Fibroblast of skin of left biceps (primary cell): ENCODE measurements around the gene ENTPD2.

ENCODE experiments used
- DNase-seq, 2 experiments: peaks; one replicate each; pipeline ENCODE4 v3.0.0-alpha.2; 2013; ENCODE audit warnings: low read depth in 2 of 2

Gene ENTPD2

DNA sequence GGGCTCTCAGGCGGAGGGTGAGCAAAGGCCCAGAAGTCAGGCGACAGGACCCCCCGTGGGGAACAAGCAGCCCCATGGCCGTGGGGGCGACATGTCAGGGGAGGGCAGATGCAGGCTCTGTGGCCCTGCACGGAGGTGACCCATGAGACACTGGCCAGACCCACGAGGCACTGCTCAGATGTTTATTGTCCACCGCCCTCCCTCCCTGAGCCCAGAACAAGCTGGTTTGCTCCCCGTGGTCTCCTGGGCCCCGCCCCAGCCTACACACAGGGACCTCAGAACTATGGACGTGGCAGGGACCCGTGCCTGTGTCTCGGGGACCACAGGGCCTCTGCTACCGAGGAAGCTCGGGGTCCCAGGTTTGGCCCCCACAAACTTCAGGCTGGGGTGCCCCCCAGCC is 23.9 kb downstream of the ENTPD2 start:
- DNase-seq, result no peak

- no peak for DNase-seq
These were observed 24.6 kb downstream of the ENTPD2 start for GRCh38 chr9:137029058-137029936.

GRCh38 chr9:137028263-137029057 is 25.4 kb downstream of the ENTPD2 start:
- DNase-seq, result no peak

GRCh38 chr9:137027369-137028262 is 26.2 kb downstream of the ENTPD2 start, which contains the start of gene ABCA2:
Gene ABCA2 (minus strand): TSS chr9:137028237. CDS start chr9:137028140, 97 bp downstream.
- no peak for DNase-seq

DNA sequence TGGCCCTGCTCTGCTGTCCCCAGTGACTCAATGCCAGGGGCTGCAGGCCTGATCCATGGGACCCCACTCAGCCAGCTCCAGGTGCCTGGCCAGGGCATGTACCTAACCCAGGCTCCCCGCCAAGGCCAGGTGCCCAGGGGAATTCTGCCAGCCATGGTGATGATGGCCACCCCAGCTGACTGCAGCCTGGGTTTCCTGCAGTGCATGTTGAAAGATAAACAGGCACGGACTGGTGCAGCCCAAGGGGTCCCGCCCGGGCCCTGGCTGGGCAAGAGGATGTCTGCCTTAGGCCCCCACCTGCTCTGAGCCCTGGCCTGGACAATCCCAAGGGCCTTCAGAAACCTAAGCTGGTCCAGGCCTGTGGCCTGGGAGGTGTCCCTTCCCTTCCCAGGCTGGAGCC is 27.0 kb downstream of the ENTPD2 start:
- no peak for DNase-seq

- no peak for DNase-seq
These were observed 27.5 kb downstream of the ENTPD2 start for GRCh38 chr9:137026384-137026783.

GRCh38 chr9:137025517-137025966 is 28.3 kb downstream of the ENTPD2 start:
- DNase-seq, result no peak

DNA sequence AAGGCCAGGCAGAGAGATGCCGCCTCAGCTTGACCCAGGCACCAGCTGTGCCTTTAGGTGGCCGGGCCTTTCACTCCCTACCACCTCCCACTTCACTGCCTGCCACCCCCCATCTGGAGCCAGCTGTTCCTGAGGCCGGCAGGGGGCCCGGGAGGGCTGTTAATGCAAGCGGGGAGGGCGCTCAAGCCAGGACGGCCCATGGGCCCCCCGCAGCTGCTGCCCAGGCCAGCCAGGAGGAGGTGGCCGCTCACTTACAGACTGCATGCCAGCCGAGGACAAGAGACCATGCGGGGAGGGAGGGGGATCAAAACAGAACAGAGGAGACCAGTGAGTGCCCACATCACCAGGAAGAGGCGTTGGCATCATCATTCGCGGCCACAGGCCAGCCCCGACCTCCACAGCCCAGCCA is 30.3 kb downstream of the ENTPD2 start:
- no peak for DNase-seq

- DNase-seq, result no peak
These were observed 30.7 kb downstream of the ENTPD2 start for GRCh38 chr9:137023157-137023556.

GRCh38 chr9:137022662-137023008 is 31.2 kb downstream of the ENTPD2 start:
- DNase-seq, result no peak

DNA sequence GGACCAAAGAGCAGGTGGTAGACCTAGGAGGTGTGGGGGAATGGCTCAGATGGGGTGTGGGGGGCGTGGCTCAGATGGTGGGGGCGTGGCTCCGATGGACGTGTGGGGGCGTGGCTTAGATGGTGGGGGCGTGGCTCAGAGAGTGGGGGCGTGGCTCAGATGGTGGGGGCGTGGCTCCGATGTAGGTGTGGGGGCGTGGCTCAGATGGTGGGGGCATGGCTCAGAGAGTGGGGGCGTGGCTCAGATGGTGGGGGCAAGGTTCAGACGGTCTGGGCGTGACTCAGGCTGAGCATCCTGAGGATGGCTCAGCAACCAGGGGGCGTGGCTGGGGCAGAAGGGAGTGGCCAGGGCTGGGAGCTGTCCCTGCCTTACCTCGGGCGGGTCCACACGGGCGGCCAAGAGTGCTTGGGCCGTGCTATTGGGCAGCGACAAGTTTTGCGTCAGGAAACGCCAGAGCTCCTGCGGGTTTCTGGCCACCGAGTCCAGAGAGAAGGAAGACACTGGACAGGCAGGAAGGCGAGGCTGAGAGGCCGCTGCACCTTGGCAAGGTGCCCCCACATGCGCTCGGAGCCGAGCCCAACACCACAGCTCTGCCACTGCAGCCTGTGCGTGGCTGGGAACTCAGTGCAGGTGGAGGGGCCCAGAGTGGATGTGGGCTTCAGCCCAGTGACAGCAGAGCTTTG is 31.7 kb downstream of the ENTPD2 start:
- no peak for DNase-seq

GRCh38 chr9:137021568-137021978 is 32.3 kb downstream of the ENTPD2 start:
- no peak for DNase-seq

- no peak for DNase-seq
These were observed 32.9 kb downstream of the ENTPD2 start for GRCh38 chr9:137020771-137021567.

GRCh38 chr9:137019891-137020683 is 33.8 kb downstream of the ENTPD2 start:
- DNase-seq, result no peak

- DNase-seq, result no peak
These were observed 34.9 kb downstream of the ENTPD2 start for GRCh38 chr9:137018761-137019559.

DNA sequence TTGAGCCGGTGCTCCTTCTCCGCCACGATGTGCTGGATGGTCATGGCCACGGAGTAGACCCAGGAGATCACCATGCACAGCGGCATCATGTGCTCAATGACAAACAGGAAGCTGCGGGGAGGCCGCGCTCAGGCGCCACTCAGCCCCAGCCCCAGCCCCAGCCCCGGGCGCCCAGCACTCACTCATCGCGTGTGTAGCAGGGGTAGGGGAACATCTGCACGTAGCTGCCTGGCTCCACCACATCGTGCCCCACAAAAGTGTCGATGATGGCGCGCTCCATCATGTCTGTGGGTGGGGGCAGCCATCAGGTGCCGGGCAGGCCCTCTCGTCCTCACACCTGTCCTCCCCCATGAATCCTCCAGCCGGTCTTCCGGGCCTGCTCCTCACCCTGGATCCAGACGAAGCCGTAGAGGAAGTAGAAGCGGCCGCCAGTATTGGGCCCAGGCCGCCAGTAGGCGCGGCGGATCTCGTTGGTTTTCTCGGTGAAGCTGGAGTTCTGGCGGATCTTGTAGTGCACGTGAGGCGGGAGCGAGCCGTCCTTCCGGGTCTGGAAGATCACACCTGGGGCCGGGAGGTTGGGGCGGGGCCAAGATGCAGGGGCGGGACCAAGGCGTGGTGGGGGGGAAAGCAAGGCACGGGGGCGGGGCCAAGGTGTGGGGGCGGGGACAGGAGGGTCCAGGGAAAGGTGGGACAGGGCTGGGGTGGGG is 35.9 kb downstream of the ENTPD2 start:
- no peak for DNase-seq

- no peak for DNase-seq
These were observed 36.8 kb downstream of the ENTPD2 start for GRCh38 chr9:137017071-137017470.

- DNase-seq, result no peak
These were observed 37.4 kb downstream of the ENTPD2 start for GRCh38 chr9:137016436-137016835.
